ENCODE results near the gene TM7SF2.
"Not testable (repeated sequence)": the region's sequence is repeated elsewhere in the genome, so short reads cannot be mapped to it uniquely, and the experiment has no call there.

Gene TM7SF2

DNA sequence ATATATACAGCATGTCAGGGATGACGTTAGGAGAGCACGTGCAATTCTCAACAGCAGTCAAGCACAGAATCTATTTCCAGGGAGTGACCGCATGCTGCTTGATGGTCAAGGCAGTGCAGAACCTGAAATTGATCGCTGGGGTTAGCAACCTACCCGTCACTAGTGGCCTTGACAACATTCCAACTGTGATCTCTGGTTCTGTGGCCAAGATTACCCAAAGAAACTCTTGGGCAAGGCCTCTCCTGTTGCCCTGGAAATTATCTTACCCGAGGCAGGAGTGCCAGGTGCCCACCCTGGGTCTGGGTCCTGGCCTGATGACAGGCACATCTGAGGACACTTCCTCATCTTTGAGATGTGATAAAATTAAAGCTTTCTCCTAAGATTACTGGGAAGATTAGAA, 2.2 kb downstream of the TM7SF2 start:
- no peak for FAIRE-seq

DNA sequence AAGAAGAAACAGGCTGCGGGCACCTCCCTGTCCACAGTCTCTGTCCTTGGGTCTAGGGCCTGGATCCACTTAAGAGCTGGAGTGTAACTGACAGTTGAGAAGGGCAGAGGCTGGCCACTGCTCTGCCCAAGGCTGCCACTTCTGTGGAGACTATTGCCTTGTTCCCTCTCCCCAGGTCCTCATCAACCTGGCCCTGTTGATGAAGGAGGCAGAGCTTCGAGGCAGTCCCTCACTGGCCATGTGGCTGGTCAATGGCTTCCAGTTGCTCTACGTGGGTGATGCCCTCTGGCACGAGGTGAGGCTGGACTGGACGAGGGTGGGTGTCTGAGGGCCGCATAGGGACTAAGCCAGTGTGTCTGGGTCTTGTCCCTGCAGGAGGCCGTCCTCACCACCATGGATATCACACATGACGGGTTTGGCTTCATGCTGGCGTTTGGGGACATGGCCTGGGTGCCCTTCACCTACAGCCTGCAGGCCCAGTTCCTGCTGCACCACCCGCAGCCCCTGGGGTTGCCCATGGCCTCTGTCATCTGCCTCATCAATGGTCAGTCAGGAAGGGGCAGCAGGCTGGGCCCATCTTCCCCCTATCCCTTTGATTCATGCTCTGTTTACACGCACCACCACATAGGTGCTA, 3.0 kb downstream of the TM7SF2 start:
- FAIRE-seq, result no peak
- DNase-seq (ENCODE audit: insufficient read length, low spot score), result no peak

More for the DNA sequence above, 2.2 kb downstream of the TM7SF2 start:
- DNase-seq (ENCODE audit: insufficient read length, low spot score), result no peak

DNA sequence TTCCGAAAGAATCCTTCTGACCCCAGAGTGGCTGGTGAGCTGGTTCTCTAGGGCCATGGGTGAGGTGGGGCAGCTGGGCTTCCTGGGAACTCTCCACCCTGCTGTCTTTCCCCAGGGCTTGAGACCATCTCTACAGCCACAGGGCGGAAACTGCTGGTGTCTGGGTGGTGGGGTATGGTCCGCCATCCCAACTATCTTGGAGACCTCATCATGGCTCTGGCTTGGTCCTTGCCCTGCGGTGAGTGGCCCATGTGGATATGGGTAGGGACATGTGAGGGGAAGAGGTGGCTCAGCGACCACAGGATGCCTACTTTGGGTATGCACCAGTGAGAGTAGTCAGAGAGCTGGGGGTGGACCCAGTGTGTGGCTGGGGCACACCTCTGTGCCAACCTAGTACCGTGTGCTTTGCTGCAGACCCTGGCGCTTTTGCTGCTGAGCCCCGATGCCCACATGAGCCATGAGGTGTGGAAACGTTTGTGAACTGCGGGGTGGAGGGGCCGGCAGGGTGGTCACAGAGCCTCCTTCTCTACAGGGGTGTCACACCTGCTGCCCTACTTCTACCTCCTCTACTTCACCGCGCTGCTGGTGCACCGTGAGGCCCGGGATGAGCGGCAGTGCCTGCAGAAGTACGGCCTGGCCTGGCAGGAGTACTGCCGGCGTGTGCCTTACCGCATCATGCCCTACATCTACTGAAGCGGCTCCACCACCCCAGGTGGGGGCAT, 3.9 kb downstream of the TM7SF2 start:
- DNase-seq (ENCODE audit: insufficient read length, low spot score), result no peak
- no peak for FAIRE-seq

DNA sequence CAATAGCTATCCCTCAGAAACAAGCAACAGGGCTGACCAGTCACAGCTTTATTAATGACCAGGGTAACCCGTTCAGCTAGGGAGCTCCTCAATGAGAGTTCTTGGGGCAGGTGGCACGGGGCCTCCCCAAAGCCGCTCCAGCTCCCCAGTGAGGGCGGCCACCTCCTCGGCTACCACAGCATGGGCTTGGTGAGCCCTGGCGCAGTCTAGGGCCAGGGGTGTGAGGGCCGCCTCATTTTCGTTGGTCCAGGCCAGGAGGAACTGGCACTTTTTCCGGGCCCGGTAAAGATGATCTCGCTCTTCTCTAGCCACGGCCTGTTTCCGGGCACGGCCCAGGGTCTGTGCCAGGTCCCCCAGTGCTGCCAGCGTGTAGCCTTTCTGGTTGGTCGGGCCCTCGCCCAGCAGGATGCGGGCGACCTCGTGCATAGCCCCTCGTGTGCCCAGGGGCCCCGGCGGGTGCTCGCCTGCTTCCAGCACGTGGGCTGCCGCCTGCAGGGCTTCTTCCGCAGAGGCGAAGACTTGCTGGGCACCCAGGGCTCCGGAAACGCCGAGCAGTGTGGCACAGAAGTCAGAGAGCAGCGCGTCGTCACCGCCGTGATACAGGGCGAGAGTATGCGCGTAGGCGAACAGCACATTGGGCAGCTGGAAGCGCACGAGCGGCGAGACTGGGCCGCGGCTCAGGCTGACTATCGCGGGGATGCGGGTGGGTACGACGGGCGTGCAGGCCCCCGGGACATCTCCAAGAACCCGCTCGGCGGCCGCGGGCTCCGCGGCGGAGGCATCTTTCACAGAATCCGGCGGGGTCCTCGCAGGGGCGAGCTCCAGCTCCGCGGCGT, 4.9 kb downstream of the TM7SF2 start:
- no peak for FAIRE-seq
- no peak for DNase-seq (ENCODE audit: insufficient read length, low spot score)

DNA sequence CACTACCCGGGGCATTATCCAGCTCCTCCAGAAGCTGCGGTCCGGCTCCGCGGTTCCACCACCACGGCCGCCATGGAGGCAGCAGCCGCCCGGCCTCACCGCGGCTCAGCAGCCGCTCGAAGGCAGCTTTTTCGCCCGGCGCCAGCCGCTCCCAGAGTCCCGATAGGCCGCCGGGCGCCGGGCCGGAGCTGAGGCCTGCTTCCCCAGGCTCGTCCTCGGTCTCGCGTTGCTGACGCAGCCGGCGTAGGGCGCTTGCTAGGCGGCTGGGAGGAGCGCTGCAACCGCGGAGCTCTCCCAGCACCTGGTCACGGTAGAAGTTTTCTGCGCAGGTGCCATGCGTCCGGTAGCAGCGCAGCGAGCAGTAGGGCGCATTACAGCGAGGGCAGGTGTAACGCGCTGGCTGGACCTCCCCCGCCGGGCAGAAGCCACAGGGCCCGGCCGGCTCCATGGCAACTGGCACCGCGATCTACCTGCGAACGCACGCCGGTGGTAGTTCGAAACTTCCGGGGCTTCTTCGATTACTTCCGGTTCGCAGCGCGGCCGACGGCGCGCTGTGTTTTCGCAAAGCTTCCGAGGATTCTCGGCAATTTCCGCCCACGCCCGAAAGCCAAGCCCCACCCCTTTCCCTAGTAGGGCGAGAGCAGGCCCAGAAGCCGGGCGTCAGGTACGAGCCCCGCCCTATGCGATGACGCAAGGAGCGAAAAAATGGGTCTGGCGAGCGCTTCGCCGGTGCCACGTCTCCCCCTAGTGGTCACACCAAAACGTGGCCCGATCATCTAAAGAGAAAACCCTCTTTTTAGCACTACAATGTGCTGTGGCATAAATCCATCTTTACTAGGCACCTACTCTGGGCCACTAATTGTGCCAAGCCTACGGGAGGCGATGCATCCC, 5.8 kb downstream of the TM7SF2 start, which contains the start of gene ZNHIT2:
TSS of gene ZNHIT2 (minus strand) at position 496 of the 891 bp plus-strand sequence. CDS start at position 448, 48 bp downstream.
- DNase-seq (ENCODE audit: insufficient read length, low spot score) (peak; percentile 90), FAIRE-seq (peak; percentile 81)

DNA sequence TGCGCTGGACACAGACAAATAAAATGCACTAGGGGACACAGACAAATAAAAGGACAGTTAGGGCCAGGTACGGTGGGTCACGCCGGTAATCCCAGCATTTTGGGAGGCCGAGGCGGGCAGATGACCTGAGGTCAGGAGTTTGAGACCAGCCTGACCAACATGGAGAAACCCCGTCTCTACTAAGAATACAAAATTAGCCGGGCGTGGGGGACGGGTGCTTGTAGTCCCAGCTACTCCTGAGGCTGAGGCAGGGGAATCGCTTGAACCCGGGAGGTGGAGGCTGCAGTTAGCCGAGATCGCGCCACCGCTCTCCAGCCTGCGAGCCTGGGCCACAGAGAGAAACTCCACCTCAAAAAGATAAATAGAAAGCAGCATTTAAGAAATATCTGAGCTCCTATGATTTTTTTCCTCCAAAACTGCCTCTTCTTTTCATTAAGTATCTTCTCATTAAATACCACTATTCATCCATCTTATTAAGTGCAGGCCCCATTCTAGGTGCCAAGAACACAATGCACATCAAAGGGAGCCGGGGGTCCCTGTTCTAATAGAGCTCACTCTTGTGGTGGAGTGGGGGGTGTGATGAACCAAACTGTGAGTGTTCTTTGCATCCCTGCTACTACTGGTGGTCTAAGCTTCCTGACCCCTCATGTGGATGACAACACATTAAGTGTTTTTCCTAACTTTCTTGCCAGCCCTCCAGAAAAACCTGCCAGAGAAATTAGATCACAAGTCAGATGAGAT, 6.6 kb downstream of the TM7SF2 start:
- no peak for FAIRE-seq
- DNase-seq (ENCODE audit: insufficient read length, low spot score), result no peak

DNA sequence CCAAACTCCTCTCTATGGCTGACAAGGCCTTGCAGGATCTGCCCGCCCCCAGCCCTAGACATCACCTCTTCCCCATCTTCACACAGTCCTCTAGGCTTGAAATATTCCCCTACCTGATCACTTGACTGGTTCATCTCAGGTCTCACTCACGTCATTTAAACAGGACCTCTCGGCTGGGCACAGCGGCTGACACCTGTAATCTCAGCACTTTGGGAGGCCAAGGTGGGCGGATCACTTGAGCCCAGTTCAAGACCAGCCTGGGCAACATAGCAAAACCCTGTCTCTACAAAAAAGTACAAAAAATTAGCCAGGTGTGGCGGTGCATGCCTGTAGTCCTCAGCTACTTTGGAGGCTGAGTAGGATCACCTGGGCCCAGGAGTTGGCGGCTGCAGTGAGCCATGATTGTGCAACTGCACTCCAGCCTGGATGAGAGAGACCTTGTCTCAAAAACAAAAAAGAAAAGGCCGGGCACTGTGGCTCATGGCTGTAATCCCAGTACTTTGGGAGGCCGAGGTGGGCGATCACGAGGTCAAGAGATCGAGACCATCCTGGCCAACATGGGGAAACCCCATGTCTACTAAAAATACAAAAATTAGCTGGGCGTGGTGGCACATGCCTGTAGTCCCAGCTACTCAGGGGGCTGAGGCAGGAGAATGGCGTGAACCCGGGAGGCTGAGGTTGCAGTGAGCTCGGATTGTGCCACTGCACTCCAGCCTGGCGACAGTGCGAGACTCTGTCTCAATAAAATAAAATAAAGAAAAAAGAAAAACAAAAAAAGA, 7.4 kb downstream of the TM7SF2 start:
- DNase-seq (ENCODE audit: insufficient read length, low spot score); FAIRE-seq: not testable (repeated sequence)

DNA sequence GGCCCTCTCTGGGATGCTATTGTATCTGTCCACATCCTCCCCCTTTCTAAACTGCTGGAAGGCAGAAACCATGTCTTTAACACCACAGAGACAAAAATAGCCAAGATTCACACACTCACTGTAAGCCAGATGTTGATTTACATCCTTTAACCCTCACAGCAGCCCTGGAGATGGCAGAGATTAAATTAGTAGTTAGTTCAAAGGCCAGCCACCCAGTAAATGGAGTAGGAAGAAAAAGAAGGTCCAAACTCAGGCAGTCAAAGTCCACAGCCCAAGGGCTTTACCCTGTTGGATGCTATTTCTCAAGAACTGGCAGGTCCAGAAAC, 8.0 kb downstream of the TM7SF2 start:
- DNase-seq (ENCODE audit: insufficient read length, low spot score) (no peak), FAIRE-seq (no peak)

DNA sequence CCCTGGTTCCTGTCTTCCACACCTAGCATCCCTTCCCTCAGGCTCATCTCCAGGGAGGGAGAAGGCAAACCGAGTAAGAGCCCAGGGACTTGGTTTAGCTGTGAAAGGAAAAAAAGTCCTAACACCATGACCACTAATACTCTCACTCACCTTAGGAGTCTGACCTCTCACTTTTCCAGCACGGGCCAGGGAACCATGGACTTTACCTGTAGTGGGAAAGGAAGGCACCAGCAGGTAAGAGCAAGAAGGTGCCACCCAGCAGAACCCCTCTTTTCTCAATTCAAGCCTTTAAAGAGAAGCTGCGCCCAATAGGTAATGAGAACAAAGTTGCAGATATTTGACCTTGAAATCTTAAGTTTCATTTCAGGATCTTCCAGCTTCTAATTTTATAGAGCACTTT, 9.2 kb downstream of the TM7SF2 start:
- DNase-seq (ENCODE audit: insufficient read length, low spot score), result no peak
- no peak for FAIRE-seq

DNA sequence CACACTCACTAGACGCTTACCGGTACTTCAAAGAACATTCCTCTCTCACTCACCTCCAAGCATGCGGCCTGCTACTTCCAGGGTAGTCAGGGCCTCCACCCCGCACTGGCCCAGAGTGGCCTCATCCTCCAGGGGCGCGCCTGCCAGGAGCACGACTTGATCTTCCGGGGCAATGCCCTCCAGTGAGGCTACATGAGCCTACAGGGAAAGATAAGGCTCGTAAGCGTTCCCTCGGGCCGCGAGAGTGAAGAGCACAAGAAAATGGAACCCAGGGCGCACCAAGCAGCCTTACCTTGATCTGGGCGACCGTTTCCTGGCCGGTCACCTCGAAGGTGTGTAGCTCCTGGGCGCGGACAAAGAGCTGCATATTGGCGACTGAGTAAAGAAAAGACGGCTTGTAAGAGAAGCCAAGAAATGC, 9.8 kb downstream of the TM7SF2 start:
- no peak for FAIRE-seq
- DNase-seq (ENCODE audit: insufficient read length, low spot score), result no peak

DNA sequence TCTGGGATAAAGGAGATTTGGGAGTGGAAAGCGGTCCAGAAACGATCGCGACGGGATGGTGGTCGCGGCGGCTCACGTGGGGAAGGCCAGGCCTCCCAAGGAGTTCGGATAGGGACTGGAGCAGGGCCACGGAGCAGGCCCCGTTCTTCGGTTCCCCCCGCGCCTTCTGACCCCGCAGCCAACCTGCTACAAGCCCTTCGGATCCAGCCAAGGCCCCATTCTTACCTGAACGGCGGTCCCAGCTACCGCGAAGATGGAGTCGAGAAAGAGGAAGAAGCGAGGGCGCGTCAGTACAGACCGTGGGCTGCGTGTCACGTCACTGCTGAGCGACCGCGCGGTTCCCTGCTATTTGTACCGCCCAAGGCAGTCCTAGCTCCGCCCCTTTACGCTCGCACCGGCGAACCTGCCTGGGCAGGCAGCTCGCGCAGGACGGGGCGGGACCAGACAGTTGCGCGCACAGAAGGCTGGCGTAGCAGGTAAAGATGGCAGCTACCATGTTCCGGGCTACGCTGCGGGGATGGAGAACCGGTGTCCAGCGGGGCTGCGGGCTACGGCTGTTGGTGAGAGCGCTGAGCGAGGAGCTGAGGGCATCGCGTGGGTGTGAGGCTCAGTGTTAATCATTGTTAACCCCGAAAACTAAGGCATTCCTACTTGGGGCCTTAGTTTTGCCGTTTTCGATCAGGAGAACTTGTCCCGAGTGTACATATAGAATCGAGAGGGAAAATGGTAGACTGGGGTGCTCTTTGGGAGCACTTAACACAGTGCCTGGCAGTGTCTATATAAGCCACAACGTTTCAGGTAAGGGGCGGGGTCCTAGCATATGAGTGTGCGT, 10.4 kb downstream of the TM7SF2 start, which contains the start of the genes FAU and MRPL49:
TSS of gene FAU (minus strand) at position 270 of the 832 bp plus-strand sequence. CDS start 321 bp downstream, outside the sequence.
TSS of gene MRPL49 (plus strand) at position 457 of the 832 bp plus-strand sequence. CDS start at position 483, 26 bp downstream.
- FAIRE-seq (peak; percentile 97), DNase-seq (ENCODE audit: insufficient read length, low spot score) (peak; percentile 96)

DNA sequence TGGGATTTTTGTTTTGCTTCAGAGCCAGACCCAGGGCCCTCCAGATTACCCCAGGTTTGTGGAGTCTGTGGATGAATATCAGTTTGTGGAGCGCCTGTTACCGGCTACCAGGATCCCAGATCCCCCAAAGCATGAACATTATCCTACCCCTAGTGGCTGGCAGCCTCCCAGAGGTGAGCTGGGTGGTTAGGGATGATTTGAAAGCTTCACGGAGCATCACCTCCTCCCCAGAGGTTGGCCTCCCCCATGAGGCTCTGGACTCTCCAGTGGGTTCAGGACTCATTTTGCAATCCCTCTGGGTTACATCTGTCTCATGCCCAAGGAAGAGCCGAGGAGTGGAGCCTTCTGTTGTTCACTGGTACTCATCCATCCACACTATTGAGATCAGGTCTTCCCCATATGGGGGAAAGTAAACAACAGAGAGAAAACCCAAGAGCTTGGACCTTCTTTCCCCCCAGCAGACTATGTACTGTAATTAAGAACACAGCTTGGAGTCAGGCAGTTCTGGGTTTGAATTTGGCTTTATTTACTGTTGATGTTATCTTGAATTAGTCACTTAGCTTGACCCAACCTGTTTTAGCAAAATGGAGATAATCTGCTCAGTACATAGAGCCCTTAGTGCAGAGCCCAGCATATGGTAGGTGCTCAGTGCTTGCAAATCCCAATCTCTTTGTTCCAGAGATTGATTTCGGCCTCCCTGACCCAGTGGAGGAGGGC, 13.0 kb downstream of the TM7SF2 start:
- DNase-seq (ENCODE audit: insufficient read length, low spot score), result no peak
- FAIRE-seq, result no peak

DNA sequence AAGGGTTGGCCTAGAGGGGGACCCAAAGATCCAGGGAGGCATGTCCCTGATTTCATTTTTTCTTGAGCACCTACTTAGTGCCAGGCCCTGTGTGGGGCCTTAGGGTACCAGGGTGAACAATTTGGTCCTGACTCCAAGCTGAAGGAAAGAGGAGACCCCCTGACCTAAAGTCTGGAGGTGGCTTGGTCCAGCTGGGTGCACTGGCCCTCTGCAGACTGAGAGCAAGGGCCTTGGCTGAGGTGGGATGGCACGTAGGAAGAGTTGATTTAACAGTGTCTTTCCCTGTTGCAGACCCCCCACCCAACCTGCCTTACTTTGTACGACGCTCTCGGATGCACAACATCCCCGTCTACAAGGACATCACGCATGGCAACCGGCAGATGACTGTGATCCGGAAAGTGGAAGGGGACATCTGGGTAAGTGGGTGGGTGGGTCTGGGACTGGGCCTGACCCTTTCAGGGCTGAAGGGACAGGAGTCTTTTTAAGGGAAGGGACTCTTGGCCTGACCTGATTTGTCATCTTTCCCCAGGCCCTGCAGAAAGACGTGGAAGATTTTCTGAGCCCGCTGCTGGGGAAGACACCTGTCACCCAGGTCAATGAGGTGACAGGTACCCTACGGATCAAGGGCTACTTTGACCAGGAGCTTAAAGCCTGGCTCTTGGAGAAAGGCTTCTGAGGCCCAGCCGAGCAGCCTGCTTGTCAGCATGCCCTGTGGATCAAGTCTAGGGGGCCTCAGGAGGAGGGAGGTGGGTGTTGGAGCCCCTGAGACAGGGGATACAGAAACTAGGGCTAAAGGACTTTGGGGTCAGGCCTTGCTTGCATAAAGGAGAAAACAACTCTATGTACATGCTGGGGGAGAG, 13.8 kb downstream of the TM7SF2 start:
- no peak for DNase-seq (ENCODE audit: insufficient read length, low spot score)
- FAIRE-seq, result no peak

DNA sequence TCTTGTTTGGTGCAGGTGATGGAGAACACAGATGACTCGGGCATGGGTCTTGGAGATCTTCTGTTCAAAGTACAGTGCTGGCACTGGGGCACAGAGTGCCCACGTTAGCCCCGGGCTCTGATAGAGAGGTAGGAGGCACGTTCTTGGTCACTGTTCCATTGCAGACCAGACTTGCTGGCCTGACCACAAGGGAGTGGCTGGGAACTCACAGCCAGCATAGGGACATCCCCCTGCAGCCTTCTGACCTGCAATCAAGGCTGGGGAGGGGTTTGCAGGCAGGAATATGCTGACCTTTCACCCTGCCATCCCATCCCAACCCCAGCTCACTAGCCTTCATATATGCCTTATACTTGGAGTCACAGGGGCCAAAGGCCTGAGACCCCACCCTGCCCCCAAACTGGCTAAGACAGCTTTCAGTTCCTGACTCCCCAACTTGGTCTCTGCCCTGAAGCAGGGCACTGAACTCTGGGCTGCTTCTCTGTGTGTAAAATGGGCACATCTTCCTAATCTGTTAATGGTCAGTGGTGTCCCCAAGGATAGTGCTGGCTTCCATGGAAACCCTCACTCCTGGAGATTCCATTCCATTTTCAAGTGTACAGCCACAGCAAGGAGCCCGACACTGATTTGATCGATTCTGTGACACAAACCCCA, 15.1 kb downstream of the TM7SF2 start:
- DNase-seq (ENCODE audit: insufficient read length, low spot score), result no peak
- no peak for FAIRE-seq

DNA sequence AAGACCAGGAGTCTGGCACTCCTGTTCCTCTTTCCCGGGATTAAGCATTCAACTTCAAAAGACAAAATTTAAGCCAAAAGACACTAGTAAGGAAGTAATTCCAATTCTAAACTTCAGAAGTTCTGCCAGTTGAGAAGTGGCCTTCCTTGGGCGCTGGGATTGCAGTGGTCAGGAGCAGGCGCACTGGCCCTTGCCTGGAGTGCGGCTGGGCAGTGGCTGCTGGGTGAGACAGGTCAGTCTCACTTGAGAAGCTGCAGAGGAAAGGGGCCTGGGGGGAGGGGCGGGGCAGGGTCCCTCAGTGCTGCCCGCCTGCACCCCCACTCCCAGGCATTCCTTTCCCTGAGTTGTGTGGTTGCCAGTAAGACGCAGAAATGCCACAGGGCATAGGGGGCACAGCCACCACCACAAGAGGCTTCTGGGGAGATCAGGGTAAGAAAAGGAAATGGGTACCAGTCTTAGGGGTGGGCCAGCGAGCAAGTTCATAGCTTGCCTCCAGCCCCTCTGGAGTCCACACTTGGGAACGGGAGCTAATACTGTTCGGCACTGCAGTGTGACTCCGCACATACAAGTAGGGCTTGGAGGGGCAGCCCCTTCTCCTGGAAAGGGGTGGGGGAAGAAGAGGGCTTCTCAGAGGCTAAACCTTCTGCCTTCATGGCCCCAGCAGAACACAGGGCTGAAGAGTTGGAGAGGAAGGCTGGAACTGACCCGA, 16.0 kb downstream of the TM7SF2 start:
- FAIRE-seq, result no peak
- DNase-seq (ENCODE audit: insufficient read length, low spot score), result no peak

All from HTR-8/SVneo (cell line).